ENCODE results near the gene ZNF516. TPM values are rescaled to one million over a fixed set of nuclear protein-coding genes. Genes with fewer than 3 reads are reported as not detected.

The ZNF516 gene
- total RNA-seq, 5 donors from 2014 or later (not counting 1 experiment from before 2014, with no cell fraction given): 22.0 to 31.8 (median 25.7) TPM

GRCh38 chr18:76491776-76492668 is 3.0 kb downstream of the ZNF516 start:
- ATAC-seq (replicated peaks in 1 of 4) (peak in 1 of 4 experiments; percentile 10), DNase-seq (peak in 8 of 35 experiments; percentile 8 to 40 (median 22))
- Histone ChIP-seq H3K36me3 (ENCODE audit: control insufficient read depth in 2 of 2, extremely low read depth in 1 of 2, insufficient read depth in 1 of 2, low read length in 1 of 2) (no peaks in the 10 kb centered on the region), H3K9me3 (no peaks in the 10 kb centered on the region), H3K4me1 (ENCODE audit: control insufficient read depth in 1 of 2, extremely low read depth in 1 of 2, insufficient read depth in 2 of 2, low read length in 2 of 2) (peaks cover 9 to 42% of the 10 kb centered on the region in 2 experiments), H3K27me3 (replicated peaks in 1 of 2; ENCODE audit: control insufficient read depth in 2 of 2, extremely low read depth in 1 of 2, insufficient read depth in 2 of 2, low read length in 1 of 2) (peaks cover 0 to 53% of the 10 kb centered on the region in 2 experiments), H3K27ac (ENCODE audit: low read length) (peak overlapping the region; percentile 9), H3K4me3 (ENCODE audit: control insufficient read depth in 1 of 2, extremely low read depth in 1 of 2, low read length in 1 of 2) (peak overlapping the region; percentile 65 to 88)
- no peaks in the 10 kb centered on the region for H3K9me3 Mint-ChIP-seq
- CTCF ChIA-PET: no interaction called here
- H3K27ac Mint-ChIP-seq: peak overlapping the region; percentile 84 to 90
- under 1% methylated on average over 62 of the region's 70 CpGs for WGBS (ENCODE audit: insufficient coverage)
- H3K27me3 Mint-ChIP-seq: peaks cover 1 to 41% of the 10 kb centered on the region in 2 donors
- POLR2A ChIA-PET: no interaction called here
- peak overlapping the region; percentile 90 to 94 (median 92) for H3K4me3 Mint-ChIP-seq
- H3K4me1 Mint-ChIP-seq: peaks cover 46 to 54% (median 52%) of the 10 kb centered on the region in 3 donors
- no peaks in the 10 kb centered on the region for H3K36me3 Mint-ChIP-seq

- CTCF ChIA-PET: no interaction called here
- H3K4me3 Mint-ChIP-seq: peak overlapping the region; percentile 90 to 94 (median 92)
- DNase-seq (peak in 34 of 35 experiments; percentile 30 to 79 (median 64)), ATAC-seq (replicated peaks in 1 of 4) (peak; percentile 44 to 56 (median 48))
- Histone ChIP-seq H3K36me3 (ENCODE audit: control insufficient read depth in 2 of 2, extremely low read depth in 1 of 2, insufficient read depth in 1 of 2, low read length in 1 of 2) (no peaks in the 10 kb centered on the region), H3K27me3 (replicated peaks in 1 of 2; ENCODE audit: control insufficient read depth in 2 of 2, extremely low read depth in 1 of 2, insufficient read depth in 2 of 2, low read length in 1 of 2) (peaks cover 0 to 52% of the 10 kb centered on the region in 2 experiments), H3K9me3 (no peaks in the 10 kb centered on the region), H3K4me1 (ENCODE audit: control insufficient read depth in 1 of 2, extremely low read depth in 1 of 2, insufficient read depth in 2 of 2, low read length in 2 of 2) (peaks cover 9 to 42% of the 10 kb centered on the region in 2 experiments), H3K4me3 (ENCODE audit: control insufficient read depth in 1 of 2, extremely low read depth in 1 of 2, low read length in 1 of 2) (peak overlapping the region; percentile 65 to 88), H3K27ac (ENCODE audit: low read length) (no peak overlapping the region)
- peak overlapping the region in 1 of 2 donors; percentile 63 for H3K27ac Mint-ChIP-seq
- peaks cover 52 to 60% (median 58%) of the 10 kb centered on the region in 3 donors for H3K4me1 Mint-ChIP-seq
- peaks cover 0 to 43% of the 10 kb centered on the region in 2 donors for H3K27me3 Mint-ChIP-seq
- no peaks in the 10 kb centered on the region for H3K36me3 Mint-ChIP-seq
- WGBS (ENCODE audit: insufficient coverage): 0% methylated on average over 4 of the region's 31 CpGs
- H3K9me3 Mint-ChIP-seq: no peaks in the 10 kb centered on the region
- POLR2A ChIA-PET: no interaction called here
Observed at GRCh38 chr18:76491473-76491775, 3.6 kb downstream of the ZNF516 start.

GRCh38 chr18:76490670-76491472 is 4.2 kb downstream of the ZNF516 start:
- Histone ChIP-seq H3K36me3 (ENCODE audit: control insufficient read depth in 2 of 2, extremely low read depth in 1 of 2, insufficient read depth in 1 of 2, low read length in 1 of 2) (no peaks in the 10 kb centered on the region), H3K27me3 (replicated peaks in 1 of 2; ENCODE audit: control insufficient read depth in 2 of 2, extremely low read depth in 1 of 2, insufficient read depth in 2 of 2, low read length in 1 of 2) (peaks cover 0 to 47% of the 10 kb centered on the region in 2 experiments), H3K4me1 (ENCODE audit: control insufficient read depth in 1 of 2, extremely low read depth in 1 of 2, insufficient read depth in 2 of 2, low read length in 2 of 2) (peaks cover 9 to 40% of the 10 kb centered on the region in 2 experiments), H3K27ac (ENCODE audit: low read length) (peak overlapping the region; percentile 25), H3K4me3 (ENCODE audit: control insufficient read depth in 1 of 2, extremely low read depth in 1 of 2, low read length in 1 of 2) (peak overlapping the region; percentile 45 to 51), H3K9me3 (no peaks in the 10 kb centered on the region)
- H3K4me1 Mint-ChIP-seq: peaks cover 53 to 60% (median 58%) of the 10 kb centered on the region in 3 donors
- POLR2A ChIA-PET: interaction anchor here (0.6 to 0.8 kb wide), 3 partner anchors 9 to 326 kb away, joined by 3 to 5 read pairs (median 3); no protein-coding TSS in a partner anchor
- ATAC-seq (replicated peaks in 1 of 4) (peak; percentile 30 to 57 (median 41)), DNase-seq (peak in 34 of 35 experiments; percentile 30 to 74 (median 61))
- H3K27ac Mint-ChIP-seq: peak overlapping the region; percentile 85 to 86
- H3K4me3 Mint-ChIP-seq: peak overlapping the region; percentile 88 to 94 (median 88)
- H3K36me3 Mint-ChIP-seq: no peaks in the 10 kb centered on the region
- CTCF ChIA-PET: interaction anchor here (0.6 to 1.1 kb wide), 3 partner anchors 9 to 312 kb away, joined by 3 to 8 read pairs (median 3); no protein-coding TSS in a partner anchor
- H3K27me3 Mint-ChIP-seq: peaks cover 0 to 42% of the 10 kb centered on the region in 2 donors
- 2% methylated on average over 44 of the region's 73 CpGs for WGBS (ENCODE audit: insufficient coverage)
- no peaks in the 10 kb centered on the region for H3K9me3 Mint-ChIP-seq

- no CpG with 5 or more reads among the region's 5 CpGs for WGBS (ENCODE audit: insufficient coverage)
- no peaks in the 10 kb centered on the region for H3K36me3 Mint-ChIP-seq
- H3K4me1 Mint-ChIP-seq: peaks cover 51 to 61% (median 59%) of the 10 kb centered on the region in 3 donors
- Histone ChIP-seq H3K27ac (ENCODE audit: low read length) (no peak overlapping the region), H3K4me1 (ENCODE audit: control insufficient read depth in 1 of 2, extremely low read depth in 1 of 2, insufficient read depth in 2 of 2, low read length in 2 of 2) (peaks cover 9 to 34% of the 10 kb centered on the region in 2 experiments), H3K4me3 (ENCODE audit: control insufficient read depth in 1 of 2, extremely low read depth in 1 of 2, low read length in 1 of 2) (no peak overlapping the region), H3K27me3 (replicated peaks in 1 of 2; ENCODE audit: control insufficient read depth in 2 of 2, extremely low read depth in 1 of 2, insufficient read depth in 2 of 2, low read length in 1 of 2) (peaks cover 0 to 41% of the 10 kb centered on the region in 2 experiments), H3K36me3 (ENCODE audit: control insufficient read depth in 2 of 2, extremely low read depth in 1 of 2, insufficient read depth in 1 of 2, low read length in 1 of 2) (no peaks in the 10 kb centered on the region), H3K9me3 (no peaks in the 10 kb centered on the region)
- POLR2A ChIA-PET: interaction anchor here (0.5 to 0.8 kb wide), 6 partner anchors 8 to 430 kb away, joined by 3 to 5 read pairs (median 4); no protein-coding TSS in a partner anchor
- peaks cover 0 to 36% of the 10 kb centered on the region in 2 donors for H3K27me3 Mint-ChIP-seq
- peak overlapping the region; percentile 88 to 94 (median 88) for H3K4me3 Mint-ChIP-seq
- DNase-seq: no peak
- ATAC-seq (replicated peaks in 1 of 4): no peak
- H3K9me3 Mint-ChIP-seq: no peaks in the 10 kb centered on the region
- peak overlapping the region; percentile 2 to 86 for H3K27ac Mint-ChIP-seq
- CTCF ChIA-PET: interaction anchor here (0.6 to 1.1 kb wide), 3 partner anchors 8 to 313 kb away, joined by 3 to 8 read pairs (median 3); no protein-coding TSS in a partner anchor
Observed at GRCh38 chr18:76490033-76490432, 5.0 kb downstream of the ZNF516 start.

- Mint-ChIP-seq H3K27me3 (peaks cover 0 to 32% of the 10 kb centered on the region in 2 donors), H3K36me3 (no peaks in the 10 kb centered on the region), H3K4me1 (peaks cover 48 to 56% (median 56%) of the 10 kb centered on the region in 3 donors), H3K4me3 (no peak overlapping the region), H3K27ac (peak overlapping the region in 1 of 2 donors; percentile 23), H3K9me3 (no peaks in the 10 kb centered on the region)
- ChIA-PET POLR2A (no interaction called here), CTCF (no interaction called here)
- DNase-seq (no peak), ATAC-seq (replicated peaks in 1 of 4) (no peak)
- WGBS (ENCODE audit: insufficient coverage): no CpG with 5 or more reads among the region's 4 CpGs
- Histone ChIP-seq H3K9me3 (no peaks in the 10 kb centered on the region), H3K27ac (ENCODE audit: low read length) (no peak overlapping the region), H3K4me3 (ENCODE audit: control insufficient read depth in 1 of 2, extremely low read depth in 1 of 2, low read length in 1 of 2) (no peak overlapping the region), H3K36me3 (ENCODE audit: control insufficient read depth in 2 of 2, extremely low read depth in 1 of 2, insufficient read depth in 1 of 2, low read length in 1 of 2) (no peaks in the 10 kb centered on the region), H3K4me1 (ENCODE audit: control insufficient read depth in 1 of 2, extremely low read depth in 1 of 2, insufficient read depth in 2 of 2, low read length in 2 of 2) (peaks cover 9 to 27% of the 10 kb centered on the region in 2 experiments), H3K27me3 (replicated peaks in 1 of 2; ENCODE audit: control insufficient read depth in 2 of 2, extremely low read depth in 1 of 2, insufficient read depth in 2 of 2, low read length in 1 of 2) (peaks cover 0 to 36% of the 10 kb centered on the region in 2 experiments)
Observed at GRCh38 chr18:76489081-76489480, 6.0 kb downstream of the ZNF516 start.

Measured in T-cell (primary cell).